Heart right ventricle (tissue), 16 donors: ENCODE measurements around the gene UXS1. TPM values are rescaled to one million over a fixed set of nuclear protein-coding genes. Genes with fewer than 3 reads are reported as not detected.

ENCODE experiments used
- ATAC-seq, 8 donors: fragments of 200-7000 bp; cut with Tn5 transposase; one replicate each; pipeline ENCODE4 v1.9.1; 2020; ENCODE audit warnings: mild to moderate bottlenecking in 8 of 8, moderate library complexity in 8 of 8, moderate number of reproducible peaks in 1 of 8
- DNase-seq, 2 donors: peaks; one replicate each; pipeline ENCODE4 v3.0.0-alpha.2; 2020
- H3K27ac ChIP-seq, 10 donors: fragments of 200-600 bp; sonication (generic) in 2 of 10; one replicate each; pipeline versions ENCODE4 v1.5.0 to v1.8.0; 2020 to 2022; ENCODE audit warnings: mild to moderate bottlenecking in 3 of 10
- H3K27me3 ChIP-seq, 7 donors: fragments of 200-600 bp; one replicate each; pipeline ENCODE4 v1.8.0; 2021 to 2022; ENCODE audit warnings: mild to moderate bottlenecking in 2 of 7
- H3K36me3 ChIP-seq, 9 donors: fragments of 200-600 bp; sonication (generic) in 1 of 9; one replicate each; pipeline versions ENCODE4 v1.5.0 to v1.8.0; 2020 to 2022; ENCODE audit warnings: mild to moderate bottlenecking in 2 of 9
- H3K4me1 ChIP-seq, 9 donors: fragments of 200-600 bp; sonication (generic) in 1 of 9; one replicate each; pipeline versions ENCODE4 v1.5.0 to v1.8.0; 2020 to 2022; ENCODE audit warnings: mild to moderate bottlenecking in 4 of 9
- H3K4me3 ChIP-seq, 10 donors: fragments of 200-600 bp; sonication (generic) in 2 of 10; one replicate each; pipeline versions ENCODE4 v1.5.0 to v1.8.0; 2020 to 2022; ENCODE audit warnings: mild to moderate bottlenecking in 7 of 10, moderate library complexity in 2 of 10
- H3K9me3 ChIP-seq, 11 donors: fragments of 200-600 bp in 10 of 11; sonication (generic) in 2 of 11; one replicate each; pipeline versions ENCODE4 v1.5.0 to v1.8.0; 2013 to 2022; ENCODE audit warnings: mild to moderate bottlenecking in 2 of 11, control low read depth in 1 of 11, moderate library complexity in 1 of 11
- CTCF ChIP-seq, 9 donors: fragments of 200-600 bp; sonication (generic) in 2 of 9; IDR thresholded peaks; one replicate each; pipeline versions ENCODE4 v1.5.0 to v1.8.0; 2021 to 2022; ENCODE audit warnings: antibody characterized with exemption in 9 of 9, mild to moderate bottlenecking in 5 of 9, moderate library complexity in 1 of 9
- WGBS, 2 donors: extraction: QIAGEN DNeasy Blood & Tissue Kit; methylation state at CpG; one replicate each; pipeline ENCODE4 v1.1.7; 2013; ENCODE audit warnings: inconsistent platforms in 1 of 2; 5-methylcytosine and 5-hydroxymethylcytosine counted together
- intact Hi-C, 10 donors: fragments of 100-400 bp; cut with DNase I; formaldehyde crosslinking; loops; one replicate each; pipeline versions ENCODE4 v1.11.1 to v1.14.2; 2022
- polyA plus RNA-seq, 2 donors: library from polyadenylated mRNA; stranded (reverse); fragments of 200-250 nt; gene quantifications; one replicate each; pipeline ENCODE4 v1.2.3, GENCODE V29; 2013
- total RNA-seq, 10 donors: library from RNA; stranded (reverse); fragmentation: NEBNext Ultra II Directional in 3 of 10; extraction: Animal tissue kit (Norgen Biotek cat#: 25700) in 3 of 10; gene quantifications; one replicate each; pipeline versions ENCODE4 v1.2.1 to v1.2.4, GENCODE V29; 2021 to 2023
- donor health status: Arrhythmogenic right ventricular cardiomyopathy.
- donor health status: ischemic (EF 13 %, LVEDD 7.1; RV severe dilation, severe dysfunction).
- donor health status: healthy with polysubstance abuse.
- donor health status: DM: no; HTN: yes; CAD: no.
- donor health status: DM: no; HTN: no; CAD: no.
- donor health status: ischemic (EF 25% LVEDD 6.9; RV normal size, moderate dysfunction).
- donor health status: ischemic (EF 25% LVEDD 5.7; RV mildly dilated, moderate dysfunction).
- donor health status: healthy.
- donor health status: DM: yes; HTN: yes; CAD: no.
- donor health status: Ischemic cardiomyopathy.
- donor health status: ischemic (EF 35%, LVEDD 5.7; RV mildly dilated, moderate dysfunction).
- donor health status: nonischemic (EF 11% LVEDD 7.7; RV severe dilation, severe dysfunction).
- donor health status: DM: yes; HTN: yes; CAD: no.
- donor health status: PGD.
- donor health status: ischemic (EF 29% LVEDD 5.4; RV normal size, mild dysfunction).
- donor health status: nonischemic (EF 23%, LVEDD 6.1; RV moderate dilation, normal function).

The UXS1 gene
- total and polyA plus RNA-seq, 12 donors = 7.1 to 35.0 (median 25.1) TPM

- ATAC-seq = no peak
- Histone ChIP-seq H3K9me3 (no peaks in the 10 kb centered on the region), H3K4me1 (peaks cover 0 to 64% (median 13%) of the 10 kb centered on the region in 9 donors), H3K27me3 (no peaks in the 10 kb centered on the region), H3K27ac (peak overlapping the region in 1 of 10 donors; percentile 56), H3K36me3 (no peaks in the 10 kb centered on the region), H3K4me3 (no peak overlapping the region)
- no peak for DNase-seq
- no peak for TF ChIP-seq CTCF (IDR thresholded peaks at IDR 0.05)
- 88 to 89% methylated on average over 6 of the region's 6 CpGs for WGBS, 2 donors
- intact Hi-C loops = loop anchor here in 1 of 10 donors (5.0 kb wide), 1 partner anchor 447 kb away; the partner anchor contains the start of gene NCK2
Measured at GRCh38 chr2:106189325-106189724, 4.8 kb downstream of the UXS1 start.

- no peak overlapping the region for H3K4me3 ChIP-seq
- H3K27ac ChIP-seq = peak overlapping the region in 1 of 10 donors; percentile 16
- no peaks in the 10 kb centered on the region for H3K27me3 ChIP-seq
- H3K4me1 ChIP-seq = peaks cover 0 to 69% (median 14%) of the 10 kb centered on the region in 9 donors
- no peaks in the 10 kb centered on the region for H3K36me3 ChIP-seq
- WGBS, 2 donors = 87 to 94% methylated on average over 14 of the region's 14 CpGs
- intact Hi-C loops = loop anchor here in 1 of 10 donors (5.0 kb wide), 1 partner anchor 445 kb away; the partner anchor contains the start of gene NCK2
- DNase-seq = no peak
- no peaks in the 10 kb centered on the region for H3K9me3 ChIP-seq
- TF ChIP-seq CTCF (IDR thresholded peaks at IDR 0.05) = no peak
- no peak for ATAC-seq
Measured at GRCh38 chr2:106187273-106187891, 6.7 kb downstream of the UXS1 start.

GRCh38 chr2:106185475-106186184 lies 8.5 kb downstream of the UXS1 start:
- no peak overlapping the region for H3K4me3 ChIP-seq
- no peak for TF ChIP-seq CTCF (IDR thresholded peaks at IDR 0.05)

GRCh38 chr2:106184857-106185256 lies 9.2 kb downstream of the UXS1 start:
- intact Hi-C loops = loop anchor here in 1 of 10 donors (5.0 kb wide), 1 partner anchor 443 kb away; the partner anchor contains the start of gene NCK2
- ATAC-seq = no peak
- WGBS, 2 donors = 97 to 98% methylated on average over 1 of the region's 1 CpG
- Histone ChIP-seq H3K4me3 (no peak overlapping the region), H3K36me3 (no peaks in the 10 kb centered on the region), H3K4me1 (peaks cover 0 to 48% (median 14%) of the 10 kb centered on the region in 9 donors), H3K27ac (no peak overlapping the region), H3K27me3 (no peaks in the 10 kb centered on the region), H3K9me3 (no peaks in the 10 kb centered on the region)
- no peak for DNase-seq
- TF ChIP-seq CTCF (IDR thresholded peaks at IDR 0.05) = no peak

More at GRCh38 chr2:106185475-106186184, 8.5 kb downstream of the UXS1 start:
- Histone ChIP-seq H3K9me3 (no peaks in the 10 kb centered on the region), H3K36me3 (no peaks in the 10 kb centered on the region), H3K27ac (no peak overlapping the region), H3K27me3 (no peaks in the 10 kb centered on the region), H3K4me1 (peaks cover 0 to 53% (median 14%) of the 10 kb centered on the region in 9 donors)
- DNase-seq (no peak), ATAC-seq (no peak)
- intact Hi-C loops = loop anchor here in 1 of 10 donors (5.0 kb wide), 1 partner anchor 443 kb away; the partner anchor contains the start of gene NCK2
- WGBS, 2 donors = 83 to 85% methylated on average over 8 of the region's 8 CpGs
